ENCODE data around the gene REEP3.

REEP3 gene

GRCh38 chr10:63506554-63506953, 14.6 kb upstream of the REEP3 start:
- no peak for DNase-seq (ENCODE audit: low spot score)

GRCh38 chr10:63515002-63515763, 6.0 kb upstream of the REEP3 start:
- DNase-seq (ENCODE audit: low spot score) = no peak

GRCh38 chr10:63516207-63516606, 5.0 kb upstream of the REEP3 start:
- DNase-seq (ENCODE audit: low spot score) = no peak

GRCh38 chr10:63518690-63519288, 2.4 kb upstream of the REEP3 start:
- no peak for DNase-seq (ENCODE audit: low spot score)

GRCh38 chr10:63521416-63522276, 445 bp downstream of the REEP3 start:
- peak; percentile 62 for DNase-seq (ENCODE audit: low spot score)

GRCh38 chr10:63522277-63522687, 1.1 kb downstream of the REEP3 start:
- DNase-seq (ENCODE audit: low spot score) = peak; percentile 44

GRCh38 chr10:63522995-63523394, 1.8 kb downstream of the REEP3 start:
- no peak for DNase-seq (ENCODE audit: low spot score)

- no peak for DNase-seq (ENCODE audit: low spot score)
Measured at GRCh38 chr10:63525021-63525420, 3.8 kb downstream of the REEP3 start.

- no peak for DNase-seq (ENCODE audit: low spot score)
Measured at GRCh38 chr10:63527401-63527800, 6.2 kb downstream of the REEP3 start.

- DNase-seq (ENCODE audit: low spot score) = no peak
Measured at GRCh38 chr10:63528084-63528744, 7.0 kb downstream of the REEP3 start.

- no peak for DNase-seq (ENCODE audit: low spot score)
Measured at GRCh38 chr10:63530409-63530808, 9.2 kb downstream of the REEP3 start.

GRCh38 chr10:63534723-63535122, 13.5 kb downstream of the REEP3 start:
- DNase-seq (ENCODE audit: low spot score) = no peak

GRCh38 chr10:63536698-63537097, 15.5 kb downstream of the REEP3 start:
- DNase-seq (ENCODE audit: low spot score) = no peak

GRCh38 chr10:63537536-63537935, 16.3 kb downstream of the REEP3 start:
- no peak for DNase-seq (ENCODE audit: low spot score)

- no peak for DNase-seq (ENCODE audit: low spot score)
Measured at GRCh38 chr10:63539377-63539776, 18.2 kb downstream of the REEP3 start.

- DNase-seq (ENCODE audit: low spot score) = no peak
Measured at GRCh38 chr10:63539994-63540393, 18.8 kb downstream of the REEP3 start.

GRCh38 chr10:63542835-63543575, 21.8 kb downstream of the REEP3 start:
- DNase-seq (ENCODE audit: low spot score) = no peak

- DNase-seq (ENCODE audit: low spot score) = no peak
Measured at GRCh38 chr10:63543576-63543962, 22.4 kb downstream of the REEP3 start.

- DNase-seq (ENCODE audit: low spot score) = no peak
Measured at GRCh38 chr10:63544418-63544817, 23.2 kb downstream of the REEP3 start.

- DNase-seq (ENCODE audit: low spot score) = no peak
Measured at GRCh38 chr10:63547628-63548360, 26.6 kb downstream of the REEP3 start.

GRCh38 chr10:63548860-63549259, 27.7 kb downstream of the REEP3 start:
- DNase-seq (ENCODE audit: low spot score) = no peak
